H1 (cell line): ENCODE measurements around the gene BNC2. TPM values are rescaled to one million over a fixed set of nuclear protein-coding genes. Genes with fewer than 3 reads are reported as not detected.

ENCODE experiments used
- TAF7 ChIP-seq: optimal IDR thresholded peaks from 2 replicates; pipeline ENCODE3; 2011; ENCODE audit warnings: low read depth, mild to moderate bottlenecking, inconsistent platforms, low read length, moderate library complexity, borderline replicate concordance
- polyA plus RNA-seq, 7 experiments: library from polyadenylated mRNA; depleted of rRNA in 3 of 7; stranded (reverse) in 5 of 7; unstranded in 2 of 7; fragments of >200 nt in 5 of 7; fragments of 200-250 nt in 2 of 7; gene quantifications; 1 replicate in 5 of 7; 2 replicates in 1 of 7; 4 replicates in 1 of 7; pipeline versions ENCODE4 v1.2.1 to v1.2.3, GENCODE V29; 2011 to 2013; ENCODE audit warnings: missing spikeins in 2 of 7, mixed read lengths in 2 of 7
- total RNA-seq: library from RNA; stranded (reverse); fragmentation: NEBNext Ultra II Directional; extraction: Animal tissue kit (Norgen Biotek cat#: 25700); gene quantifications from 2 replicates; pipeline ENCODE4 v1.2.1, GENCODE V29; 2021
- TF ChIP-seq, protein P1 (sequence below): IDR thresholded peaks from 2 replicates; pipeline ENCODE4 v1.6.1; 2011; ENCODE audit warnings: low read depth, mild to moderate bottlenecking, low read length; ENCODE audit not compliant: insufficient read depth

Gene BNC2
- total and polyA plus RNA-seq, 2 of the 8 experiments (the other 6 are each of a cell fraction or from before 2014, with no cell fraction given): 16.0 to 26.8 TPM

DNA sequence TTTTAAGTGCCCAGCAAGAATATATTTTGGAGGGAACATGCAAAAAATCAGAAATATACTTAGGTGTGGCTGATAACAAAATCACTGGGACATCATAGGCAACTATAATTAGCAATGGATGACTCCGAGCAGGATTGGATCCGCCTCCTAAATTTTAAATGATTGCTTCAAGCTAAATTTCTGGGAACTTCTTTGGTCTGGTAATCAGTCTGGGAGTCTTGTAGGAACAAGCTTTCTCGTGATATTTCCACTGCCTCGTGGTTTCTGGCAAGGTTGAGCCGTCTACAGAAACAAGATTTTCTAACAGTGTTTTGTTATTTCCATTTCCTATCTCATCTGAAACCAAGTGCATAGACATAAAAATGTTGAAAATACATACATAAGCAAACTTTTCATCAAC is 232.6 kb downstream of the BNC2 start (continued):
- TF ChIP-seq, protein P1, sequence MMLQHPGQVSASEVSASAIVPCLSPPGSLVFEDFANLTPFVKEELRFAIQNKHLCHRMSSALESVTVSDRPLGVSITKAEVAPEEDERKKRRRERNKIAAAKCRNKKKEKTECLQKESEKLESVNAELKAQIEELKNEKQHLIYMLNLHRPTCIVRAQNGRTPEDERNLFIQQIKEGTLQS: no peak
- no peak for TF ChIP-seq TAF7
